Stimulated activated CD4-positive, alpha-beta T cell treated with anti-CD3 and anti-CD28 coated beads, TNF-alpha, amount 100 ng/mL, for 24 hours (primary cell): ENCODE data around the gene LOXL1.

Experiments
- DNase-seq, 3 experiments: peaks; one replicate each; pipeline ENCODE4 v3.0.0-alpha.2; 2020; ENCODE audit warnings: low read depth in 3 of 3

Gene LOXL1

DNA sequence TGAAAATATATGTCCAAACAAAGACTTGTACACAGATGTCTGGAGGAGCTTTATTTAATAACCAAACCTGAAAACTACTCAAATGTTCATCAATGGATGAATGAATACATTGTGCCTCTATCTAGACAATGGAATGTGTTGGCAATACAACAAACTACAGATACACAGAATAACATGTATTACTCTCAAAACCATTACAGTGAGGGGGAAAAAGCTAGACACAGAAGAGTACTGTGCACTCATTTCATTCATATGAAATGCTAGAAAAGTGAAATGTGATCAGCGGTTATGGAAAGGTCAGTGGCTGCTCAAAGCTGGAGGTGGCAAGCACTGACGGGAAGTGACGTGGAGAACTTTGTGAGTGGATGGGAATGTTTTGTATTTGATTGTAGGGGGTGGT, 52.6 kb downstream of the LOXL1 start:
- no peak for DNase-seq

DNA sequence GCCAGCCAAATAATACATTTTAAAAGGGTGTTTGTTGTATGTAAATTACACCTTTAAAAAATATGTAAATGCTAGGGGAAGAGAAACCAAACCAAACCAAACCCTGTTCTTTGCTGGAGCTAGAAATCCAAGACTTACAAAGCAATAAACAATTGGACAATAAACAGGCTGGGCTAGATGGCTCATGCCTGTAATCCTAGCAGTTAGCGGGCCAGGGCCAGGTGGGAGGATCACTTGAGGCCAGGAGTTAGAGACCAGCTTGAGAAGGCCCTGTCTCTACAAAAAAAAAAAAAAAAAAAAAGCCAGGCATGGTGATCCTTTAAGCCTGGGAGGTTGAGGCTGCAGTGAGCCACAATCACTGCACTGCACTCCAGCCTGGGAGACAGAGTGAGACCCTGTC, 53.4 kb downstream of the LOXL1 start:
- no peak for DNase-seq

DNA sequence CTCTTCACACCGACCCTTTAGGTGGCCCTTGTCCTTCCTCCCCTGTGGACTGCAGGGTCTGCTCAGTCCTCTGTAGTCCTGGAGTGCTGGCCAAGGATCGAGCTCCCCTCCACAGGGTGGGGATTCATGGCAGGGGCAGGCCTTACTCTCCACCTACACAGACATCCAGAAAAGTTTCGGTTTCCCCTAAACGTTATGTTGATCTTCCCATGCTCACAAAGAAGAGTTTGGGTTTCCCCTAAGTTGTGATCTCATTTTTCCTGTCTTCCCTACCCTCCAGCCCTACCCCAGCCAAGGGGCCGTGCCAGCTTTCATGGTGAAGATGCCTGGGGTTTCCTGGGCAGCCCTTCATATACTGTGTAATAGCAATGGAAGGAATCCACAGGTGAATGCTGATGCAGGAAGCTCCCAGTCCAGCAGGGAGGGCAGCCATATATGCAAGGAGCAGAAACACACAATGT, 55.5 kb downstream of the LOXL1 start:
- DNase-seq, result no peak

DNA sequence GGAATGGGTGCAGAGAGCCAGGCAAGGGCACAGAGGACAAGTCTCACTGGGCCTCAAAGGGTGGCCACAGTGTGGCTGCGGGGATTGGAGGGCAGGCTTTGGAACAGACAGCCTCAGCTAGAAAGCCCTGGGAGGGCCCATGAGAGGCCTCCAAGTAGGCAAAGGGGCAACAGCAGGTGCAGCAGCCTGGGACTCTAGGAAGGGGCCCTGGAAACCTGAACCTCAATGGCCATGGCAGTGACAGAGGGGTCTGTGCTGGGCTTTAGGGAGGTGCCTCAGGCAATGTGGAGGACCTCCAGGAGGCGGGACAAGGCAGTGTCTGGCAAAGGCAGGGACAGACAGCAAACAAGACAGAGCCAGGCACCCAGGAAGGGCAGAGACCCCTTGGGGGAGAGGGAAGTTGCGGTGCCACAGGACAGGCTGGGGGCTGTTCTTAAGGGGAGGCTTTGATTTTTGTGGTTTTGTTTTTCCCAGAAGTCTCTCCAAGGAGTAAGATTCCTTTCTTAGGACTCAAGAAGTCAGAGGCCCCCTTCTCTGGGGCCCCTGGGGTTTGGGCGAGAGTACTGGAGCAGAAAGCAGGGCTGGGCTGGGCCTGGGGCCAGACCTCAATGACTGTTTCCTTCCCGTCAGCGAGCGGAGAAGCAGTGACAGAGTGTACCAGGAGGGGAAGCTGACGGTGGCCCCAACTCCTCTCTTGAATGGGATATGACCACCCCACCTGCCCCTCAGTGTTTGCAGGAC, 56.1 kb downstream of the LOXL1 start:
- peak in 1 of 3 experiments; percentile 46 for DNase-seq

DNA sequence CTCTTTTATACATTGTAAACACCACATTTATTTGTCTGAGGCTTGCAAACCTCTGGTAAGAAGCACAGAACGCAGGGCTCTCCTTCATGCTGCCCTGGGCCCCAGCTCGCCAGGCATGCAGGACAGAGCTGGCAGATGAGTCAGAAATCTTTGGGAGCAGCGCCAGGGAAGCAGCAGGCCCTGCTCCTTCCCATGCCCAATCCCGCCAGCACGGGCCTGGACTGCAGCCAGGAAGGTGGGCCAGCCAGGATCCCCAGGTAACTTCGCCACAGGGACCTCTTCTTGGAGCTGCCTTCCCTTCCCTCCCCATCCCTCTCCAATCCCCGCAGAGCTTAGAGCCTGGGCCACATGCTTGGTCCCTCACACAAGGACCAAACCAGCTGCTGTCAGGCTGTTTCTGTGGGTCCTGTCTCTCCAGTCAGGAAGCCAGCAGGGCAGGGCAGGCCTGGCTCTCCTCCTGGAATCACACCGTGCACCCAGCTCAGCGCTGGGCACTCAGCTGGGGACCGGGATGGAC, 57.0 kb downstream of the LOXL1 start:
- DNase-seq, result no peak

DNA sequence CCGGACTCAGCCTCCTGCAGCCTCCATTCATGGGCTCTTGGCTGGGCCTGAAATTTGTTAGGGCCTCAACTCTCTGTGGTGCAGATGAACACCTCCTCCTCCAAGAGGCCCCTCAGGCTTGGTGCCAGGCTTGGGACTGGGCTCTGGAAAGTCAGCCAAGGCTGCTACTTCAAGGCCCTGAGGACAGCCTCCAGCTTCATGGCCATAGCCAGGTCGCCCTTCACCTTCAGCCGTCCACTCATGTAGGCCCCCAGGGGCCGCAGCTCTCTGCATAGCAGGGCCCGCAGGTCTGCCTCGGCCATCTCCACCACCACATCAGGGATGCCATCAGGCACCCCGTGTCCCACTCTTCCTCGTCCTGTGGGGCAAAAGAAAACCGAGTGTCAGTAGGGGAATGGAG, 57.5 kb downstream of the LOXL1 start:
- no peak for DNase-seq

DNA sequence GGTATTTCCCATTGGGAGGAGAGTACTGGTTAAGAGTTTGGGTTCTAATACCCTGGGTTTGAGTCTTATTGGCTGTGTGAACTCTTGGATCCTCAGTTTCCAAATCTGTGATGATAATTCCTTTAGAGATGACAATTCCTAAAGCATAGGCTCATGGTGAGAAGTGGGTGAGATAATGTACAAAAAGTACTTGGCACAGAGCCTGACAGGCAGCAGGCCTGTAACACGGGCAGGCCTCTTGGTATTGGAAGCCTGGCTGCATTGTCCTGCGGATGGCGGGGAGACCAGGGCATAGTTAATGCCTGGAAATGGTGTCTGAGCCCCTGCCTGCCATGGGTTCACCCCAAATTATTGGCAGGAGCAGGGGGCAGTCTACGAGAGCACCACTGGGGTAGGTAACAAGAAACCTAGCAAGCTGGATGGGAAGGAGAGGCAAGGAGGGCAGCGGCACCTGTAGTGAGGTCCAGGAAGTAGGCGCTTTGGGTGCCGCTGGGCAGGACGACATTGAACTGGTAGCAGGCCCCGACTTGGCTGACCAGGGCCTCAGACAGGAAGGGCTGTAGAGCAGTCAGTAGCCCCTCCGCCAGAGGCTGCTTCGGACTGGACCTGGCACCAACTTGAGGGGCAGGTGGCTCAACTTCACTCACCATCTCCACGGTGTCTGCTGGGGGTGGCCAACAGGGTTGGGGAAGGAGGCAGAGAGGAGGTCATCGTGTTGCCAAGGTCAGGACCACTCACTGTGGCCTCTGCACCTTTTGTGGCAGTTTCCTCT, 58.1 kb downstream of the LOXL1 start:
- DNase-seq, result no peak

DNA sequence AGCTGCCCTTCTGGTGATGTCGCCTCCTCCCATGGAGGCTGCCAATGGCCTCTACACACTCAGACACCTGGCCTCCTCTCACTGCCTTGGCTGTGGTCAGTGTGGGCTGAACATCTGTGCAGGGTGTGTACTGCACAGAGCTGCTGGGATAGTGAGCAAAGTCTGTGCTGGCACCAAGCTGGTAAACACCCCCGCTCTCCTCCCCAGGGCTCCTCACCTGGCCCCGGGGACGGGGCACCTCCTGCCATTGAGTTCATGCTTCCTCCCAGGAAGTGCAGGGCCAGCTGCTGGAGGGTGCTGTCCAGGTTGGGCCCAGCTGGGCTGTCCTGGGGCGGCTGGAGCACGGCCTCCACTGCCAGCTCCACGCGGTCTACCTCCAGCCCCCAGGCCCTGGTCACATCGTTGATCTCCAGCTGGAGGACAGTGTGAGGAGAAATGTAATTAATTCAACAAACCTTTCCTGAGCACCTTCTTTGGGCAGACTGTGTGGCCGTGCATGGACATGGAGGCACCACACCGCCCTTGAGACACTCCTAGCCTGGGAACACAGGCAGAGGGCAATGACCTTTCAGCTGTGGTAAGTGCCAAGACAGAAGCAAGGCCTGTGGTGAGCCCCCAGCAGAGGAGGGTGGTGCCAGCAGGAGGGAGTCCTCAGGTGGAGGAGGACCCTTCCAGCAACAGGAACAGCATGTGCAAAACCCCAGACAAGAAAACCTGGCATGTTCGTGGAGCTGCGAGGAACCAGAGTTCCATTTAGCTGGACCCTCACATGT, 59.0 kb downstream of the LOXL1 start:
- DNase-seq, result no peak

DNA sequence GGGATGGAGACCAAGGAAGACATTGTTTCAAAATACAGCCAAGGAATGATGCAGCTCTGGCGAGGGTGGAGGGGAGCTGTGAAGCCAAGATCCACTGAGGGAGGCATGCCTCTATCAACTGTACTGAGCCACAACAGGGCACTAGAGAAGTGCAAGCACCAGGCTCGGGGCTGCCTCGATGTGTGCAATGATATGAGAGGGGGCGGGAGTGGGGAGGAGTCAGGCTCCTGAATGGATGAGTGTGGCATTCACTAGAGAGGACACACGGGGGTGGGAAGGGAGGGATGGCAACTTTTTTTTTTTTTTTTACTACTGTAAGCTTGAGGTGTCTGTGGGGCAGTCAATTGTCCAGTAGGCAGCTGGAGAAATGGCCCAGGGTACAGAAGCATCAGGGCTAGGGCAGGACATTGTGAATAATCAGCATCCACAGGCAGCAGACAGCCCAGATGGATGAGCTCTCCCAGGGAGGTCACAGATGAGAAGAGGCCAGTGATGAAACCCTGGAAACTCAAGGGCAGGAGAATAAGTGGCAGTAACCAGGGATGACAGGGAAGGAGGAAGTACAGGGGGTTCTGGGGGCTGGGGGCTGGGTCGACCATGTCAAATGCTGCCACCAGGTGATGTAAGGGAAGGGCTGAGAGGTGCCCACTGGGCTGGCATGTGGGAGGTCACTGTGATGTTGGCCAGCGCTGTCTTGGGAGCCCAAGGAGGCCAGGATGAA, 60.0 kb downstream of the LOXL1 start:
- DNase-seq, result no peak

DNA sequence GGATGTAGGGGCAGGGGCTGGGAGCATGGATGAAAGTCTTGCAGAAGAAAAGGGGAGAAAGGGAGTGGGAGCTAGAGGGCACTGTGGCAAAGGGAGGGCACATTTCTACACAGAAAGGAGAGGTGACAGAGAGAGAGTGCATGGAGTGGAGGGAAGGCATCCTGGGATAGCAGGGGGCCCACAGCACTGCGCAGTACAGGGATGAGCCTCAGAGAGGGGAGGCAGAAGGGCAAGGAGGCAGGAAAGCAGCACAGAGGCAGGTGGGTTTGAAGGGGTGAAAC, 60.5 kb downstream of the LOXL1 start:
- DNase-seq, result no peak

DNA sequence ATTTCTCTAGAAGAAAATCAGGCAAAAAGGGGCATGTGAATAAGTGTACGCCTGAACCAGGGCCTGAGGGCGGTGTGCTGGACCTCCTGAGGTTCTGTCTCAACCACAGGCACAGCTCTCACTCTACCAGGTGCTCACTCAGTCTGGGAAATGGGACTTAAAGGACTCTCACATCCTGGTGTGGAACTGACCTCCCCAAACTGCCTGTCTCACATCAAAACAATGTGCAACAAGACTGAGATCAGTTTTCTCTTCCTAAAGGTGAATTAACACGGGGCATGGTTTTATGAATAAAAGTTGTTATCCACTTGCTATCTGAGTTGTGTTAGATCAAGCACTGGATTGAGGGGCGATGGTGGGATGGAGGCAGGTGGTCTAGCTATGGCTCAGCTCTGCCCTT, 61.0 kb downstream of the LOXL1 start:
- DNase-seq, result no peak

DNA sequence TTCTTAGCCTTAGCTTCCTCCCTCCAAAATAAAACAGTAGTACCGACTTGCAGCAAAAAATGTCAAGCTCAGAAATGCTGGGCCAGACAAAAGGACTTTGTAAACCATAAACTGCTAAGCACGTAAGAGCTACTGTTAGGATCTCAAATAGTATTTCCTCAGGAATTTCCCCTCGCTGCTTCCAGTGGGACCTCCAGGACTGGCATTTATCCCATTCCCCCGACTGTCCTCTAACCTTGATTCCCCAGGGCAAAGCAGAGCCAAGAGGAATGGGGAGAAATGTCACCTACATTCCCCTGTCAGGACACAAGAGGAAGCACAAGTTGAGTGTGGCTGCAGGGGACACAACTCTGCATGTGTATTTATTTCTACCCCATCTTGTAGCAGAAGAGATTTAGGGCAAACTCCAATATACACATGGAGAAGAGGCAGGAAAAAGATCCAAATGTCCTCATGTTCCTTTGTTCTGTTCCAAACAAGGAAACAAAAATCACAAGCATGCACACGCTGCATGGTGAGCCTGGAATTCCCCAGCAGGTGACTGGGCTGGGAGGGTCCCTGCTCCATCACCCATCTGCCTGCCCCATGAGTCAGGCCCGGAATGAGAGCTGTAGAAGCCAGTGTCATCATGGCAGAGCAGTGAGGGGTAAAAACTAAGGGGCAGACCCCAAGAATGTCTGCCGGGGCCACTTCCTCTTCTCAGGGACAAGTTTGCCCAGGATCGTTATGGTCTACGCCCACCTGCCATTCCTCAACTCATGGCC, 61.6 kb downstream of the LOXL1 start:
- DNase-seq, result no peak

DNA sequence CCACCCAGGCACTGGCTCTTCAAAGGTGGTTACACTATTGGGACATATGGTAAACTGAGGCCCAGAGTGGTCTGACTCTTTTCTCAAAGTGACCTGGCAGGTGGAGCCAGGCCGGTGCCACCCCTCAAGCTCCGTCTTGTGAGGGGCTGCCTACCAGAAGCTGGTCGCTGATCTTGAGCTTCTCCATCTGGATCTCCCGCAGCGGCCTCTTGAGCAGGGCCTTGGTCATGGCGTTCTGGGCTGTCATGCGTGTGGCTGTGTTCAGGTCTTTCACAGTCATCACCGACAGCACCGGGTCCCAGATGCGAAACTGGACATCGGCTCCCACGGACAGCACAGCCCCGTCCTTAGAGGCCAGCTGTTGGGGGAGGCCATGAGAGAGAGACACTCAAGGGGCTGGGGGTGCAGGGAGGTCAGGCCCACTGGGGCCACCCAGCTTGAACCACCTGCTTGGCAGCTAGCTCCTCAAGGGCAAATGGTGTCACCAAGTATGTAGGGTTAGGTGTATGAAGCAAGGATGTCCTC, 62.2 kb downstream of the LOXL1 start:
- no peak for DNase-seq

DNA sequence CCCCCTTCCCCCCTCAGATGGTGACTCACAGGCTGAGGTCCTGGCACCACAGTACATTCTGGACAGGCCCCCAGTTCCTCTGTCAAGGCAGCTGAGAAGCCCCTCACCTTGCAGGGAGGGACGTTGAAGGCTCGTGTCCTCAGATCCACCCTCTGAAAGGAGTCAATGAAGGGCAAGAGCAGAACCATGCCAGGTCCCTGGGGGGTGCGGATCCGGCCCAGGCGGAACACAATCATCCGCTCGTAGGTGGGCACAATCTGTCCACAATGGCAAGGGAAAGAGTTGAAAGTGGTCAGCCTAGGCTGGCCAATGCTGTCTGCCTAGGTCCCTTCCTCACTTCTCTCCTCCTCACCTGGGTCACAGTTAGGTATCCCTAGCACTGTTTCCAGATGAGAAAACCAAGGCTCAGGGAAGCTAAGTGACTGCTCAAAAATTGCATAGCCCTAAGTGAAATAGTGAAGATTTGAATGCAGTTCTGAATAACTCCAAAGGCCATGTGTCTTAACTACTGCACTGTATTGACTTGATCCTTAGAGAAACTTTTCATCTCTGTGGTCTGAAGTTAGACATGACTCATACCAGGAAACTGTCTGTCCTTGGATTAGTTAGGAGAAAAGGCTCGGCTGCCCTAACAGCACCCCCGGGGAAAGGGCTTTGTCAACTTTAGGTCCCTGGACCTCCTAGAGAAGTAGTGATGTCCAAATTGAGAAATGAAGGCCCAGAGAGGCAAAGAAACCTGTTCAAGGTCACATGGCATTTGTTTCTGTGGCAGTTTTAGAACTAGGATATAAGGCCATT, 62.9 kb downstream of the LOXL1 start:
- no peak for DNase-seq

DNA sequence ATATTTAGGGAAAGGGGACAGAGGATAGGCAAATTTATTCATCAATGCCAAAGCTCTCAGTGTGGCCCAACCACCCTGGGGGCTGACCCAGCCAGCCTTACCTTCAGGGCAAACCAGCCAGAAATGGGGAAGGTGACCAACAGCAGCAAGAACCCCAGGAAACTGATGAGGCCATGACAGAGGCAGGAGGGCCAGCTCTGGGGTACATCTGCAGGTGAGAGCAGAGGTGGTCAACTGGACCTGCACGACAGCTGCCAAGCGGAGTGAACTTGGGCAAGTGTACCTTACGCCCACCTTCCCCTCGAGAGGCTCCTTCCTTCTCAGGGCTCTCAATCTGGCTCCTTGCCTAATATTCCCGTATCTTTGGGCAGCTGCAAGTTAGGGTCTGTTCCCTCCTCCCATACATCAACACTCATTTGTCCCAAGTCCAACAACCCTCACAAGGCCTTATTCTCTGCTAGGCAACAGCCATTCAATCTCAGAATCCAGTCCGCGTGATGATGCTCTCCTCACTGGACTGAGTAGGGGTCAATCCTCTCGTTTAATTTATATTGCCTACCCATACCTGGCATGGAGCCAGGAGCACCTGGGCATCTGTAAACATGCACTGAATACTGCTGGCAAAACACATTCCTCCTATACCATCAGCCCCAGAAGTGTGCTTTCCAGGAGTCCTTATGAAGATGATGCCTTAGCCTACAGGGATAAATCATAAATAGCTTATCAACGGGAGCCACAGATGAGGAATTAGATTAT, 64.2 kb downstream of the LOXL1 start:
- DNase-seq, result no peak

DNA sequence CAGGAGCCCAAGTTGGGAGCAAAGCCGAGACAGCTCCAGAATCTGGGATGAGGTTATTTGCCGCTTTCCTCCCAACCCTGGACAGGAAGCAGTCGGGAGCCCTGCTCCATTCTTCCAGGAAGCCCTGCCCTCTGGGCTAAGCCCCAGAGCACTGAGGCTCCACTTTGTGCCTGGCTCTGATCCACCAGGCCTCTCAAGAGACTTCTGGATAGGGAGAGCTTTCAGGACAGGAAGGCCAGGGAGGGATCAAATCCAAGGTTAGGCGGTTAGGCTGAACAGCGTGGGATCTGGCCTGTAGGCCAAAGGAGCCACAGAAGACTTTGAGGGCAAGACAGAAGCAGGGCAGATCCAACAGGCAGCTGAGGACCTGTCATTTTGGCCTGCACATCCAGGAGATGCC, 65.0 kb downstream of the LOXL1 start:
- no peak for DNase-seq

DNA sequence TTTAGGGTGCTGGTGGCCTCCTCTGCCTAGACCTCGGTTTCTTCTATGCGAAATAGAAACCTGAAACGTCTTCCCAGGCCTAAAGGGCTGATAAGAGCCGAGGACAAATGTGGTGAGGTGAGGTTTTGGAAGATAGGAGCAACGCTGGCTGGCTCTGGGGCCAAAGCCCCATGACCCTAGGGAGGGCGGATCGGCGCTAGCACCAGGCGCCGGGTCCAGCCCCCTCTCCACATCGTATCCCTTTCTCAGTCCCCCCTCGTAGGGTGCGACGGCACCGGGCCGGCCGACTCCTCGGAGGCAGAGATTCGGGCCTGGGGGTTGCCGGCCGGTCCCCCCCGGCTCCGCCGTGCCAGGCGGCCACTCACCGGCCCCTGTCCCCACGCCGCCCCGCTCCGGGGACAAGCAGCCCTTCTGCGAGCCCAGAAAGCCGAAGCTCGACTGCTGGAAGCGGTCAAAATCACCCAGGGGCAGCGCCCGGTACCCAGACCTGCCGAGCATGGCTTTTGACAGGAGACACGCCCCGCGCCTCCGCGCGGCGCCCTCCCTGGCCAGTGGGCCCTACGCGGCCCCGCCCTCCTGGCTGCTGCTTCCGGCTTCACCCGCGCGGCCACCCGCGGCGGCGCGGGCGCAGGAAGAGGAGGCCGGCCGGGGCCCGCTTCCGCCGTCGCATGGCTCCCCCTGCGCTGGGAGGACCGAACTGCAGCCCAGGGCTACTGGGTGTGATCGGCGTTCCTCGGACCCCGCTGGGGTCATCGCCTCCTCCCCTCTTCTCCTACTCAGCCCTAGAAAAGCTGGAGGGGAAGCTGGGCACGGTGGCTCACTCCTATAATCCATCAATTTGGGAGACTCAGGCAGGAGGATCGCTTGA, 65.7 kb downstream of the LOXL1 start, which contains the start of gene STOML1:
Gene STOML1 (minus strand): TSS at position 570 of the 868 bp plus-strand sequence. CDS start 72 bp downstream, at position 498.
- DNase-seq, result peak; percentile 92 to 96 (median 93)

DNA sequence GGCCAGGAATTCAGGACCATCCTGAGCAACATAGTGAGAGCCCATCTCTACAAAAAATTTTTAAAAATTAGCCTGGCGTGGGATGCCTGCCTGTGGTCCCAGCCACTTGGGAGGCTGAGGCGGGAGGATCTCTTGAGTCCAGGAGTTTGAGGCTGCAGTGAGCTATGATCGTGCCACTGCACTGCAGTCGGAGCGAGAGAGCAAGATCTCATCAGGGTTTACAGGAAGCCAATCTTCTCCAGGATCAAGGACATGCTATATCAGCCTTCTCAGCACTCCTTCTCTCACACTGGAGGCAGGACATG, 66.3 kb downstream of the LOXL1 start:
- DNase-seq, result no peak
